GM18873 (cell line): Measurements from ENCODE around the gene INTS4.
"Not testable (repeated sequence)": the region's sequence is repeated elsewhere in the genome, so short reads cannot be mapped to it uniquely, and the experiment has no call there.

ENCODE experiments used
- ATAC-seq: cut with Tn5 transposase; IDR thresholded peaks from one replicate; pipeline ENCODE4 v1.9.1; 2021; ENCODE audit warnings: mild to moderate bottlenecking, moderate library complexity, moderate number of reproducible peaks; ENCODE audit not compliant: unreplicated experiment, low FRiP score

The INTS4 gene

DNA sequence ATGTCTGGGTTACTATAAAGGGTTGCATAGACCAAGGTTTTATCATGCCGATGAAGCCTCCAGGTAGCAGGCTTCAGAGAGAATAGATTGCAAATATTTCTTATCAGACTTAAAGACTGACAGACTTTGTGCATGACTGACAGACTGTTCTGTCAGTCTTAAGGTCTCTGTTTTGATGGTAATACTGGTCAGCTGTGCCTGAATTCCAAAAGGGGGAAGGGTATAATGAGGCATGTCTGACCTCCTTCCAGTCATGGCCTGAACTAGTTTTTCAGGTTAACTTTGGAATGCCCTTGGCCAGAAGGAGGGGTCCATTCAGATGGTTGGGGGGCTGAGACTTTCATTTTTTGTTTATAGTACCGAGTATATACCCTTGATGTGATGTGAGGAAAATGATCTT is 33.3 kb upstream of the INTS4 start:
- no peak for ATAC-seq

GRCh38 chr11:78025378-78025777 is 30.9 kb upstream of the INTS4 start:
- ATAC-seq, result no peak

GRCh38 chr11:78023426-78023825 is 29.0 kb upstream of the INTS4 start:
- ATAC-seq, result no peak

GRCh38 chr11:78022397-78023396 is 28.2 kb upstream of the INTS4 start, which contains the start of gene KCTD14:
Gene KCTD14 (minus strand): TSS chr11:78023276. CDS start chr11:78023249, 27 bp downstream.
- no peak for ATAC-seq

DNA sequence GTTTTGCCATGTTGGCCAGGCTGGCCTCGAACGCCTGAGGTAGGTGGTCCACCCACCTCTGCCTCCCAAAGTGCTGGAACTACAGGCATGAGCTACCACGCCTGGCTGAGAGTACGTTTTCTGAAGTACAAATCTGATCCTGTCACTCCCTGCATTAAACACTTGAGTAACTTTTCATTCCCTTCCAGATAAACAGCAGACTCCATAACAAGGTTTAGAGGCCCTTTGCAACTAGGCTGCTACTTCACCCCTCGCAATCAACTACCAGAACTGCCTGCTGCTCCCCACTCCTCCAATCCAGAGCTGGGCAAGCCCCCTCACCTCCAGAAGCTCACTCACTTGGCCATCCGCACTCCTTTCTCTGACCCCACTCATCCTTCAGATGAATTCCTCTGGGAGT is 27.1 kb upstream of the INTS4 start:
- no peak for ATAC-seq

- ATAC-seq, result no peak
Observed at GRCh38 chr11:78020246-78020645, 25.8 kb upstream of the INTS4 start.

DNA sequence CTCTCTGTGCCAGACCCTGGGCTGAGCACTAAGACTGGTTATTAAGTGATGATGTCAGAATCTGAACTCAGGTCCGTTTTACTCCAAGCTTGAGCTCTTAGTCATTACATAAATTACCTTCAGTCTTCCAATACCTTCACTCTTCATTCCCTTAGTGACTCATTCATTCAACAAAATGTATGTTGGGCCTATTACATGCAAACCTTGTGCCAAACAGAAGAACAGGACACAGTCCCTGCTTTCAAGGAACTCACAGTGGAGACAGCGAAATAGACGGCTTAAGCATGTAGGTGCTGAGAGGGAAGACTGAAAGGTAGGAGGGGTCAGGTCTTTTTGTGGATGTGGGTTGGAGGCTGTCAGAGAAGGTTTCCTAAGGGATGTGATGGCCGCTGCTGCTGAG is 25.3 kb upstream of the INTS4 start:
- ATAC-seq, result no peak

DNA sequence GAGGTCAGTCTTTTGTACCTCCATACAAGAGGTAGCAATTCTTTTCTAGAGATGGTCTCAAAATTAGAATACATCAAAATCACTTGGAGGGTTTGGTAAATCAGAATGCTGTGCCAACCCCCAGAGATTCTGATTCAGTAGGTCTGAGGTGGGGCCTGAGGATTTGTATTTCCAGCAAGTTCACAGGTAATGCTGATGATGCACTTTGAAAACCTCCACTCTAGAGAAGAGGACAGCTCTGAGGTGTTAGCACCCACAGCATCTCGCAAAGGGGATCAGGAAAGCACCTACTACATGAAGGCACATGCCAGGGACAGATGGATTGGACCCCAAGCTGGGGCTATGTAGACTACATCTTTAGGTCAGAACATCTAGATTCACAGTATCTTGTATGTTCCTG is 21.4 kb upstream of the INTS4 start:
- no peak for ATAC-seq

- not testable (repeated sequence) for ATAC-seq
Observed at GRCh38 chr11:78014937-78015520, 20.6 kb upstream of the INTS4 start.

- no peak for ATAC-seq
Observed at GRCh38 chr11:78011301-78011700, 16.8 kb upstream of the INTS4 start.

DNA sequence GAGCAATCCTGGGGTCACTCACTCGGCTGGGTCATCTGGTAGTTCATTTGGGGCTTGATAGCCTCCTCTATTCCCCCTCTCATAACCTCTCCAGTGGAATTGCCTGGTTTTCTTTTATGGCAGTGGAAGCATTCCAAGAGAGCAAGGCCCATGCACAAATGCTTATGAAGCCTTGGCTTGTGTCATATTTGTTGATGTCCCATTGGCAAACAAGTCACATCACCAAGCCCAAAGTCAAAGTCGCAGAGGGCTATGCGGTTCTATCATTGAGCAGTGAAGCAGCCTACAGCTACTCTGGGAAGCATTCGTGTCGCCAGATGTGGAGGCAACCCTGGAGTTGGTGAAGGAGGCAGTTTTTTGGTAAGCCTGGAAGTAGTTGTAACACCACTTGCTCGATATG is 16.3 kb upstream of the INTS4 start:
- no peak for ATAC-seq

DNA sequence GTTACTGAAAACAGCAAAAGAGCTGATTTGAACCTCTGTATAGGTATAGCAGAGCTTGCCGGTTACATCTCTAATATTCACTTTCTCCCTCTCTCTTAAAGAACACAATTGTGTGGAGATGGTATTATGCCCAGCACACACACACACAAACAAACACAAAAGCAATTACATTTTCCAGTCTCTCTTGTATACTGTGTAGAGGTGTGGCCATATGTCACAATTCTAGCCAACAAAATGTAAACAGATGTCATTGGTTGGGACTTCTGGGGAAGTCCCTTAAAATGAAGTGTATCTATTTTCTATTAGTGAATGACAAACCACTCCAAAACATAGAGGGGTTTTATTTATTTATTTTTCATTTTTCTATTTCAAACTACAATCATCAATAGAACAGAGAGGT is 15.8 kb upstream of the INTS4 start:
- ATAC-seq, result no peak

GRCh38 chr11:78009062-78009461 is 14.6 kb upstream of the INTS4 start:
- no peak for ATAC-seq

DNA sequence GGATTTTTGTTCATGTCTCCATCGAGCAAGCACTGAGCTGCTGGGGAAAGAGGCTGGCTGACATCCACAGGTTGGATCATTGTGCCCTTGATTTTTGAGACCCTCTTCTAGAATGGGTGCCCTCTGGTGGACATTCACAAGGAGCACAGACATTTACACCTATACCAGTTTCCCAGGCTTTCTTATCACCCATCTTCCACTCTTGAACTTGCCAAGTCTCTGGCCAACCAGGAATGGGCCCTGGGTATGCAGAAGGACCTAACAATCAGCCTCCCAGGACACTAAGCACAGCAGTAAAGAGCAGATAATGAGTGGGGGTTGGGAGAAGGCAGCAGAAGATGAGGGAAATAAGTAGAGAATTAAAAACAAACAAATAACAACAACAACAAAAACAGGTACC is 5.7 kb upstream of the INTS4 start:
- no peak for ATAC-seq

- no peak for ATAC-seq
Observed at GRCh38 chr11:77999446-78000030, 5.1 kb upstream of the INTS4 start.

GRCh38 chr11:77993902-77994301 is 566 bp downstream of the INTS4 start:
- ATAC-seq, result no peak

DNA sequence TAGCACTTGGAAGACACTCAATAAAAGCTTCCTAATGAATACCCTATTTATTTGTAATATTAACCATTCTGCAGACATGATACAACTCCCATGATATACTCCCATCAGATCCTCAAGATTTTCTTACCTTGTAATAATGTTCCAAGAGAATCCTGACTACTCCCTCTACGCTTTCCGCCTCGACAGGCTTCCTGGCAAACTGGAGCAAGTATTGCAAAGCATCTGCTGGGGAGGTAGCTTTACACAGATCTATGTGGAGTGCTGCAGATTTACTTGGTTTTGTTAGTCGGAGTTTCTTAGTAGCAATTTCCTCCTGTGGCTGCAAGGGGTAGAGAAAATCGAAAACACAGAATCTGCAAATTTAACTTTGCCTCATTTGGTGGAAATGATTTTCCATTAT is 3.5 kb downstream of the INTS4 start:
- ATAC-seq, result no peak

GRCh38 chr11:77986456-77986855 is 8.0 kb downstream of the INTS4 start:
- ATAC-seq, result not testable (repeated sequence)

- ATAC-seq, result no peak
Observed at GRCh38 chr11:77981346-77981947, 13.0 kb downstream of the INTS4 start.

- ATAC-seq, result no peak
Observed at GRCh38 chr11:77968337-77968736, 26.1 kb downstream of the INTS4 start.

GRCh38 chr11:77967753-77968152 is 26.7 kb downstream of the INTS4 start:
- ATAC-seq, result no peak
